Spleen (tissue), 11 donors: Measurements from ENCODE around the gene DNAH11. TPM values are rescaled to one million over a fixed set of nuclear protein-coding genes. Genes with fewer than 3 reads are reported as not detected.

Experiments used
- DNase-seq: peaks from one replicate; pipeline ENCODE4 v3.0.0-alpha.2; 2020
- H3K27ac ChIP-seq, 8 donors: fragments of 200-600 bp; sonication (generic) in 7 of 8; 1 replicate in 4 of 8; 2 replicates in 4 of 8; pipeline versions ENCODE4 v1.5.0 to v1.8.0; 2016 to 2021; ENCODE audit warnings: inconsistent platforms in 4 of 8, mild to moderate bottlenecking in 4 of 8, moderate library complexity in 1 of 8
- H3K27me3 ChIP-seq, 7 donors: fragments of 200-600 bp; sonication (generic) in 6 of 7; replicated peaks in 1 of 7; 1 replicate in 4 of 7; 2 replicates in 3 of 7; pipeline versions ENCODE4 v1.5.0 to v1.8.0; 2016 to 2021; ENCODE audit warnings: inconsistent platforms in 3 of 7, mild to moderate bottlenecking in 1 of 7
- H3K36me3 ChIP-seq, 6 donors: fragments of 200-600 bp; sonication (generic) in 5 of 6; 1 replicate in 4 of 6; 2 replicates in 2 of 6; pipeline versions ENCODE4 v1.5.0 to v1.8.0; 2016 to 2021; ENCODE audit warnings: inconsistent platforms in 2 of 6
- H3K4me1 ChIP-seq, 6 donors: fragments of 200-600 bp; sonication (generic) in 5 of 6; 1 replicate in 3 of 6; 2 replicates in 3 of 6; pipeline versions ENCODE4 v1.5.0 to v1.8.0; 2016 to 2021; ENCODE audit warnings: inconsistent platforms in 3 of 6
- H3K4me3 ChIP-seq, 8 donors: fragments of 200-600 bp; sonication (generic) in 7 of 8; 1 replicate in 4 of 8; 2 replicates in 4 of 8; pipeline versions ENCODE4 v1.5.0 to v1.8.0; 2016 to 2021; ENCODE audit warnings: inconsistent platforms in 4 of 8, mild to moderate bottlenecking in 4 of 8, moderate library complexity in 2 of 8
- H3K9me3 ChIP-seq, 8 donors: fragments of 200-600 bp; sonication (generic) in 7 of 8; 1 replicate in 4 of 8; 2 replicates in 4 of 8; pipeline versions ENCODE4 v1.5.0 to v1.8.0; 2016 to 2021; ENCODE audit warnings: inconsistent platforms in 4 of 8
- CTCF ChIP-seq, 11 experiments: fragments of 200-600 bp in 7 of 11; fragments of 450-650 bp in 4 of 11; sonication (generic) in 4 of 11; IDR thresholded peaks in 8 of 11; conservative IDR thresholded peaks in 3 of 11; 1 replicate in 7 of 11; 2 replicates in 4 of 11; pipeline versions ENCODE4 v1.4.0 to v1.8.0; 2016 to 2021; ENCODE audit warnings: antibody characterized with exemption in 11 of 11, inconsistent platforms in 4 of 11, mild to moderate bottlenecking in 1 of 11
- POLR2A ChIP-seq, 3 donors: fragments of 450-650 bp; IDR thresholded peaks; one replicate each; pipeline ENCODE4 v1.5.1; 2017; ENCODE audit warnings: antibody characterized with exemption in 3 of 3, mild to moderate bottlenecking in 1 of 3
- POLR2AphosphoS5 ChIP-seq, 3 donors: sonication (generic); formaldehyde crosslinking; IDR thresholded peaks; one replicate each; pipeline ENCODE4 v1.5.1; 2017; ENCODE audit warnings: antibody characterized with exemption in 3 of 3
- WGBS, 5 donors: extraction: QIAGEN DNeasy Blood & Tissue Kit in 3 of 5; methylation state at CpG; one replicate each; pipeline versions ENCODE4 v1.1.5 to v1.1.7; 2013 to 2018; 5-methylcytosine and 5-hydroxymethylcytosine counted together
- intact Hi-C: fragments of 100-400 bp; cut with DNase I; formaldehyde crosslinking; loops from one replicate; pipeline ENCODE4 v1.15.0; 2023; ENCODE audit warnings: low total_unique reads
- polyA plus RNA-seq, 3 donors: library from polyadenylated mRNA; stranded (reverse); fragments of 200-250 nt; gene quantifications; one replicate each; pipeline ENCODE4 v1.2.1, GENCODE V29; 2013
- total RNA-seq, 7 donors: library from RNA; depleted of rRNA in 3 of 7; stranded (reverse); fragments of >200 nt in 3 of 7; fragmentation: NEBNext Ultra II Directional in 4 of 7; extraction: Animal tissue kit (Norgen Biotek cat#: 25700) in 4 of 7; gene quantifications; one replicate each; pipeline versions ENCODE4 v1.1.0 to v1.2.1, GENCODE V29; 2016 to 2021
- donor health status: healthy with polysubstance abuse.
- donor health status: DM: no; HTN: no; CAD: no; lungs with moderate emphysema.
- donor health status: DM: no; HTN: no; CAD: no.
- donor health status: Bipolar disorder and iron deficiency.
- donor health status: healthy.
- donor health status: DM: no; HTN: no; CAD: no.
- donor health status: DM: yes; HTN: yes; CAD: no.

Gene DNAH11
- total and polyA plus RNA-seq, 10 donors = 0.28 to 2.1 (median 0.88) TPM

GRCh38 chr7:21611129-21611528, 68.3 kb downstream of the DNAH11 start:
- intact Hi-C loops = loop anchor here (5.0 kb wide), 1 partner anchor 126 kb away; no protein-coding TSS in a partner anchor
- no peak overlapping the region for H3K27ac ChIP-seq
- H3K27me3 ChIP-seq = peaks cover 0 to 12% (median 0%) of the 10 kb centered on the region in 7 donors
- no peaks in the 10 kb centered on the region for H3K36me3 ChIP-seq
- 74 to 89% (median 84%) methylated on average over 4 of the region's 4 CpGs for WGBS, 5 donors
- H3K9me3 ChIP-seq = no peaks in the 10 kb centered on the region
- no peak overlapping the region for H3K4me3 ChIP-seq
- TF ChIP-seq POLR2A (IDR thresholded peaks at IDR 0.05) (no peak), POLR2AphosphoS5 (IDR thresholded peaks at IDR 0.05) (no peak), CTCF (IDR thresholded peaks at IDR 0.05 in 8 of 11, conservative IDR thresholded peaks at IDR 0.05 in 3 of 11) (no peak)
- no peaks in the 10 kb centered on the region for H3K4me1 ChIP-seq
- no peak for DNase-seq

- Histone ChIP-seq H3K27me3 (no peaks in the 10 kb centered on the region), H3K4me1 (no peaks in the 10 kb centered on the region), H3K9me3 (no peaks in the 10 kb centered on the region), H3K27ac (no peak overlapping the region), H3K36me3 (no peaks in the 10 kb centered on the region), H3K4me3 (no peak overlapping the region)
- 64 to 82% (median 71%) methylated on average over 2 of the region's 2 CpGs for WGBS, 5 donors
- intact Hi-C loops = no loop called here
- TF ChIP-seq POLR2AphosphoS5 (IDR thresholded peaks at IDR 0.05) = no peak
- TF ChIP-seq CTCF (IDR thresholded peaks at IDR 0.05 in 8 of 11, conservative IDR thresholded peaks at IDR 0.05 in 3 of 11) = no peak
- TF ChIP-seq POLR2A (IDR thresholded peaks at IDR 0.05) = no peak
- no peak for DNase-seq
These were observed 73.3 kb downstream of the DNAH11 start for GRCh38 chr7:21616091-21616490.

GRCh38 chr7:21616796-21617436, 74.1 kb downstream of the DNAH11 start:
- Histone ChIP-seq H3K4me3 (no peak overlapping the region), H3K27ac (no peak overlapping the region), H3K9me3 (no peaks in the 10 kb centered on the region), H3K4me1 (no peaks in the 10 kb centered on the region), H3K27me3 (no peaks in the 10 kb centered on the region), H3K36me3 (no peaks in the 10 kb centered on the region)
- no peak for TF ChIP-seq CTCF (IDR thresholded peaks at IDR 0.05 in 8 of 11, conservative IDR thresholded peaks at IDR 0.05 in 3 of 11)
- no peak for TF ChIP-seq POLR2AphosphoS5 (IDR thresholded peaks at IDR 0.05)
- TF ChIP-seq POLR2A (IDR thresholded peaks at IDR 0.05) = no peak
- intact Hi-C loops = no loop called here
- DNase-seq = no peak
- 64 to 86% (median 77%) methylated on average over 7 of the region's 7 CpGs for WGBS, 5 donors

GRCh38 chr7:21617513-21617912, 74.7 kb downstream of the DNAH11 start:
- 59 to 82% (median 78%) methylated on average over 3 of the region's 3 CpGs for WGBS, 5 donors
- H3K9me3 ChIP-seq = peaks cover 0 to 4% (median 0%) of the 10 kb centered on the region in 8 donors
- H3K27me3 ChIP-seq = no peaks in the 10 kb centered on the region
- intact Hi-C loops = no loop called here
- no peak overlapping the region for H3K27ac ChIP-seq
- H3K4me3 ChIP-seq = no peak overlapping the region
- DNase-seq = no peak
- no peaks in the 10 kb centered on the region for H3K36me3 ChIP-seq
- TF ChIP-seq POLR2AphosphoS5 (IDR thresholded peaks at IDR 0.05) = no peak
- no peak for TF ChIP-seq CTCF (IDR thresholded peaks at IDR 0.05 in 8 of 11, conservative IDR thresholded peaks at IDR 0.05 in 3 of 11)
- no peak for TF ChIP-seq POLR2A (IDR thresholded peaks at IDR 0.05)
- H3K4me1 ChIP-seq = no peaks in the 10 kb centered on the region
